ENCODE results near the gene PTH1R.

The PTH1R gene

DNA sequence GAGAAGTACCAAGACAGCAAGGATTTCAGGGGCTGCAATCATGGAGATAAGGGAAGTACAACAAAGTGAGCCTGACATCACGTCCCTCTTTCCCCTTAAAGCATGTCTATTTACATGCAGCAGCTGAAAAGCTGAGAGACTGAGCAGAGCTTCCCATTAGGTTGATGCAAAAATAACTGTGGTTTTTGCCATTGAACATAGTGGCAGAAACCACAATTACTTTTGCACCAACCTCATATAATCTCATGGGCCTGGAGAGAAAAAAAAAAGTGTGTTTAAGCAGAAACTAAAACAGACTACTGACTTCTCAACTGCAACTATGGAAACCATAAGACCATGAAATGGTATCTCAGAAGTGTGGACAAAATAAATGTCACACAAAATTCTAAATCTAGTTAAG lies 50.8 kb downstream of the PTH1R start:
- DNase-seq (ENCODE audit: low spot score): no peak

DNA sequence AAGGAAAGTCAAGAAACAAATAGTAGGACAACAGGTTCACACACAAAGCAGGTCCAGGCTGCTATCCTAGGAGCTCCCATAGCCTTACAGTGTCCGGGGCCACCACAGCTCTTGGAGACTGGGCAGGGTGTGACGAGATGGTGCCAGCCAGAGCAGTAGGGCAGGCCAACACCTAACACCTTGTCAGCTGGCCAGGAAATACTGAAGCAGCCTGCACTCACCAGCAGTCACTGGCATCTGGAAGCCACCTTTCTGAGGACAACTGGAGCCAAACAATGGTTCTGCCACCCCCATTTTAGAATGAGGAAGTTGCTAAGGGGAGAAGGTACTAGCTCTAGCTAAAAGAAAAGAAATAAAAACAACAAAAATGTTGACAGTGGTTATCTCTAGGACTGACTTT lies 51.8 kb downstream of the PTH1R start:
- no peak for DNase-seq (ENCODE audit: low spot score)

DNA sequence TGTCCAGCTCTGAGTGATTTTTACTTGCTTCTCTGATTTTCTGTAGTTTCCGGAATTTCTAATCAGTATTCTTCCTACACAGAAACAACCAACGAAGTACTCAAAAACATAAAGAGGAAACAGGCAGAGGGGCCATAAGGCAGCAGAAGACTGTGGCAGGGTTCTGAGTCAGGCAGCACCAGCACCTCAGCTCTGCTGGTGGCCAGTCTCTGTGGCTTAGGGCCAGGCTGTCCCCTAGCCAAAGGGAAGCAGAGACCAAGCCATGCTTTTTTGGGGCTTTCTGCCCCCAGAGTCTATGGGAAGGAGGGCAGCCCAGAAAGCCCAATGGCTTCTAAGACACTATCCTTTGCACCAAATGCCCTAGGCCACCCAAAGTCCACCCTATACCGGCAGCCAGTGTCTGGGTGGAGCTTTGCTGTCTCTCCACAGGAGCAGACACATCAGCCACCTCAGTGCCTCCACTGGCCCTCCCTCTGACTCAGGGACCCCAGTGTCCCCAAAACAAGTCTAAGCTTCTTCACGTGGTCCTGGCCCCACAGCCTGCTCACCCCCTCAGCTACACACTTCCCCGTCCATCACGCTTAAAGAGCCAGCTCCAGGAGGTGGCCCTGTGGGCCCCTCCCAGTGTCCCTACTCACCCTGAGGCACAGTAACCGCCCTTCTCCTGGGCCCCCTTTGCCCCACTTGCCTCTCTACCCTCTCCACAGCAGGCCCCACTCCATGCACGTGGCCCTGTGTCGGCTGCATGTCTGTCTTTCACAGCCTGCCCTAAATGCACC lies 52.8 kb downstream of the PTH1R start:
- no peak for DNase-seq (ENCODE audit: low spot score)

DNA sequence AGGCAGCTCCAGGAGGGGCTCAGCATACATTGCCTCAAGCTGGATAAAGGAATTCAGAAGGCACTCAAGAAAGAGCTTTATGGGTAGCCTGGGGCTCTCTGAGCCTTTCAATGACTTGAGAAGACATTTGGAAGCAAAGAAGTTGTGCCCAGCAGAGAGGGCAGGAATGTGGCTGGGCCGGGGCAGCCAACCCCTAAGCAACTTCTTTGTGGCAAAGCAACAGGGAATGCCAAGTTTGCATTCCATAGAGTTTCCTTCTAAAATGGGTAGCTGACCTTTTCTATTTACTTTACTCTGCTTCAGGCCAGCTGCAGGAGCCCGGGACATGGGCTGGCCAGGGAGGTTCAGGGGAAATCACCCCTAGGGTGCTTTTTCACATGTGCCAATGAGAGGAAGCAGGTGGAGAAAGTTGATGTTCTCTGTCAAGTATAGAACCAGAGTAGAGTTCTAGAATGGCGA lies 53.5 kb downstream of the PTH1R start:
- DNase-seq (ENCODE audit: low spot score): no peak

DNA sequence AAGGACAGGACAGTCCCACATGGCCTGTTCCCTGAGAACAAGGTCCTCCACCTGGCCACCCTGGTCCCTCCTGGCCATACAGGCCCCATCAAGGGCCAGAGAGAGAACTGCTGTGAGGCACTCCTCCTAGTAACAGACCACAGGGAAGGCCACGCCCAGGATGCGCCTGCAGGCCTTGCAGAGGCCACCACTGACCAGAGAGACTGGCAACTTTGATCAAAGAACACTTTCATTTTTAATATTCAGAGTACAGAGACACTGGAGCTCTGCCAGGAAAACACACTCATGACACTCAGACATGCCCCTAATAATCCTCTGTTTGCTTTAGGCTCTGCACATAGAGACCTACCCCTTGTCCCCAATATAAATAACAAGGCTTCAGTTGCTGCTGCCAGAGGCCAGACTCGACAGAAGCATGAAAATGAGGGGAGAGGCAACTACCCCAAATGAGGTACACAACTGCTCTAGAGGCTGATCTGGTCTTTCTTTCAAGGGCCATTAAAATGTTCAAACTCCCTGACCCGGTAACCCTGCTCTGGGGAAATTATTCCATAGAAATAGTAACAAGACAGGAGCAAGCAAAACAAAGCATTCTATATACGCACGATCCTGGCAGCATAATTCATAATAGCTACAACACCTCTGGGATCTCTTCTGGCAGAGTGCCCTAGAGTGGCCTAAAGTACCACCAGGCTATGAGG lies 54.3 kb downstream of the PTH1R start:
- DNase-seq (ENCODE audit: low spot score): no peak

DNA sequence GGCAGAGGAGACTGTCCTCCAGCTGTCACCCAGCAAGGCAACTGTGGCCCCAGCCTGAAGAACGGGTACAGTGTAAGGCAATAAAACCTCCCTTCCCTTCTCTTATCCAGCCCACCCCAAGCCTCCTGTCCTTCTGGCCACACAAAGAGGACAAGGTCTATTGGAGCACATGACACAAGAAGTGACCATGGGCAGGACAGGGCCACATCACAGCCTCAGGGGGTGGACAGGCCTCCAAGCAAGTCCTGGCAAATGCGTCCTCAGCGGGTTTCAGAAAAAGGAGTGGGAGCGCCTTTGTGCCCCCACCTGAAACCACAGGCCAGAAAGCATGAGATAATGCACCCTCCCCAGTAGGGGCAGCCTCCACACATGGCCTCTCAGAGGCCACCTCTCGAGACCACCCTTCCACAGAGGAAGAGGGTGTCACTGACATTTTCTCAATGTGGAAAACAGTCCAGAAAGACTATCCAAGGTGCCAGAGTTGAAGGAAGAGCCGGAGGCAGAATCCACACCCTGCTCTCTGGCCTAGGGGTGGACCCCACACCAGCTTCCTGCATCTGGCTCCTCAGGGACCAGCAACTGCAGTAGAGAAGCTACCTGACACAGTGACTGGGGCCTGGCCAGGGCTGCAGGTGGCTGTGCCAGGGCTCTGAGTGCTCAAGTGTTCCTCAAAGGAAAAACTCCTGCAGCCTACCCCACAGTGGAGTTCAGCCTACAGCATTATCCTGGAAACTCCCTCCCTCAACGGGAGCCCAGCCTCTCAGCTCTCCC lies 55.1 kb downstream of the PTH1R start:
- DNase-seq (ENCODE audit: low spot score): no peak

DNA sequence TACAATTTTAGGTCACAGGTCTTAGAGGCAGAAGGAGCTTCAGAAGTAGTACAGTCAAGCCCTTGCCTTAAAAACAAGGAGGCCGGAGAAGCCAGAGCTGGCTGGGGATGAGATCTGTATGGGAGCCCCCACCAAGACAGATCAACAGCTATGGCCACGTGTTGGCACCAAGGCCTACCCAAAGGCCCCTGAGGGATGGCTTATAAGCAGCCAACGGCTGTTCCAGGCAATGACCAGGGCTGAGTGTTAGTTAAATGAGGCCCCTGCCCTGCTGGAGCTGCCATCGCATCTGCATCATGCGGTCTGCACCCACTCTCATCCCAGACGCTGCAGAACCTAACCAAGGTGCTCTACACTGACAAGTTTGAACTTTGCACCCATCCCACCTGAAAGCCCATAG lies 55.7 kb downstream of the PTH1R start:
- no peak for DNase-seq (ENCODE audit: low spot score)

DNA sequence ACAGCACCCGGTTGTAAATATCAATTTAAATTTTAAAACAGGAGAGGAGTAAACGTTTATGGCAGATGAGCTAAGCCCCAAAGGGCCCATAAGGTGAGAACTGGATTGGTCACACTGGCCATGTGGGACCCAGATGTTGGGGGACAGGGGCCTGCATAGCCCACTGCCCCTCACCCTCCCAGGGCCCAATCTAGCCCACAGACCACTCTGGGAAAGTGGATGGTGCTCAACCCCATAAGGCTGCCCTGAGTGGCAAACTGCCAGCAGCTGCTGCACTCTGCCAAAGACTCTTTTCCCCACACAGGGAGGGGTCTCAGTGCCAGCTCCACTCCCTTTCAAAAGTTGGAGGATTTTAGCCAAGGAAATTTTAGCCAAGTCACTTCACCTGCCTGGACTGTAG lies 56.6 kb downstream of the PTH1R start:
- no peak for DNase-seq (ENCODE audit: low spot score)

DNA sequence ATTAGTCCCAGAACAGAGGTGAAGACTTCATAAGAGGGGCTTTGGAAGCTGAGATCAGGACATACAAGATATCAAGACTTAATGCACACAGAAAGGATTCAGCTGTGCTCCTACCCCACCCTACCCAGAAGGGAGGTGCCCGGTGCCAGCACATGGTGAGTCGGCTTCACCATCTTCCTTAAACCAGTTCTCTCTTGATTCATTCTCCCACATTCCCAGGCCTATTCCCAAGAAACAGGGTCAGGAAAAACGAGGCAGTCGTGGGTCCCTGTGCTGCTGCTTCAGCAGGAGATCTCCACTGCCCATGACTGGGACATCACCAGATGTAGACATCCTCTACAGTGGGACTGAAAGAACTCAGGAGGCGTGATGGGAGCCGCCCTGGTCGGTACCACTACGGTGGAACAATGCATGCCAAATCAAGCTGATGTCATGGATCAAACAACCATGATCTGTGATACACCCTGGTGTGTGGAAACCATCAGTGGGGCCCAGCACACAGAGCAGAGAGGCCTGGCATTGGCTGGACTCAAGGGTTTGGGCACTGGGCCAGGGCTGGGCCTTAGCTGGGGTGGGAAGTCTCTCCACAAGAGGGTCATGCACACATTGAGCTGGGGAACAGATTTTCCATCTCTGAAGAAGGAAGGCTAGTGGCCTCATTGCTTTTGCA lies 57.1 kb downstream of the PTH1R start:
- DNase-seq (ENCODE audit: low spot score): no peak

DNA sequence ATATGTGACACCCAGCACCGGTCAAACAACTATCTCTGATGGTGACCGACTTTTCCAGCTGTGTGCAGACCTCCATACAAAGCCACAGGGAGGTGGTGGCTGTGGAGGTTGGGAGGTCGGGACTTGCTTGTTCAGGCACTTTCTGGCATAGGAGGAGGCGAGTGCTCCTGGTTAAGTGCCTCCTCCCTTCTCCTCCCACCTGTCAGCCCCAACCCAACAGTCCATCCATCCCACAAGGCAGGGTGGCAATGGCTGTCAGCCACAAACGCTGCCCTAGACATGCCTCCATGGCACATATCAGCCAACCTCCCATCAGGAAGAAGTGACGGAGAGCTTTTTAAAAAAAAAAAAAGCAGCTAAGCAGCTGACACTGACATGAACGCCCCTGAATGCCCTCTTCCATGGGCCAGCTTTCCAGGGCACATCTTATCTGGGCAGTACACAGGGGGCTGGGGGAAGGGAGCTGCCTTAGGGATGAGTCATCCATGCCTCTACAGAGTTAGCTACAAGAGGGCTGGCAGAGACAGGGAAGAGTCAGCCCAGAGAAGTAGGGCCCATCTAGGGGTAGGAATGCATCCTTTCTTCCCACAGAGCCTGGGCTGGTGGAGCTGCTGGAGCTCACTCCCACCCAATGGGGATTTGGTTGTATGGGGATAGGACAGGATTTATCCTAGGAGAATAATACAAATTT lies 57.8 kb downstream of the PTH1R start:
- no peak for DNase-seq (ENCODE audit: low spot score)

DNA sequence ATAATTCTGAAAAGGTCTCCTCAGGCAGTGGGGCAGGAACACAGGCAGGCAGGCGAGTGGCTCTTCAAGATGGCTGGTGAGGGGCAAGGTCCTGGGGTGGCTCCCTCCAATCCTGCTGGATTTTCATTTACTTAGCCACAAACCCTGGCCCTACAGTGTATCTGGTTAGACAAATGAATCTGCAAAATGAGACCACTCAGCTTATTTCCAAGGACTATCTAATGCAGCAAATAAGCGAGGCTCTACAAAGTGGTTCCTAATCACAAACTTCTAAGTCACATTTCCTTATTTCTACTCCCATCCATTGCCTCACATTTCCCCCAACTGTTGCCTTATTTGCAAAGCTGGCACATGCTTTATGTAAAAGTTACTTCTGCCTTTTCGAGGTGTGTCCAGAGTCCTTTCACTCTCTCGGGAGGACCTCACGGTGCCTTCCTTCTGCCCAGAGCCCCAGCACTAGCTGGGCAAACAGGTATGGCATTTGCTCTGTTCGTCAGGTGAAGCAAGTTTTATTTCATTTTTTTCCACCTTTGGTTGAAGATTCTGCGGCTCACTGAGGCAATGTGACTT lies 58.6 kb downstream of the PTH1R start:
- DNase-seq (ENCODE audit: low spot score): no peak

DNA sequence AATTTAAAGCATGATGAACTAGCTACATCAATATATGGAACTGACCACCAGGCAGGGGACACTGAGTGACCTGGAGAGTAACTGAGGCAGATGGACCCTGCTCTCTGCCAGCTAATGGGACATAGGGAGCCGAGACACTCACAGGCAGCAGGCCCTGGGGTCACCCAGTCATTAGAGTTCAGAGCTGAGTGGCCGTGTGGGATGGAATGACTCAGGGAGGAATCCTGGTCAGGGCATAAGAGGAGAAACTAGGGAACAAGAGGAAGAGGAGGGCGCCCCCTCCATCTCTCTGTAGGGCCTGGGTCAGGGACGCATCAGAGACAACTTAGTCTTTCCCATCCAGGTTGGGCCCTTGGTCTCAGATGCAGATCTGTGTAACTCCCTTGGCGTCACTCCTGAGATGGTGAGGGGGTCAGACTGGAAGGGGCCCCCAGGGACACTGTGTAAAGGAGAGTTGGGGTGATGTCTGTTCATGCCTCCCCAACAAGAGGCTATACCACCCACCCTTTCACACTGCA lies 59.3 kb downstream of the PTH1R start:
- no peak for DNase-seq (ENCODE audit: low spot score)

DNA sequence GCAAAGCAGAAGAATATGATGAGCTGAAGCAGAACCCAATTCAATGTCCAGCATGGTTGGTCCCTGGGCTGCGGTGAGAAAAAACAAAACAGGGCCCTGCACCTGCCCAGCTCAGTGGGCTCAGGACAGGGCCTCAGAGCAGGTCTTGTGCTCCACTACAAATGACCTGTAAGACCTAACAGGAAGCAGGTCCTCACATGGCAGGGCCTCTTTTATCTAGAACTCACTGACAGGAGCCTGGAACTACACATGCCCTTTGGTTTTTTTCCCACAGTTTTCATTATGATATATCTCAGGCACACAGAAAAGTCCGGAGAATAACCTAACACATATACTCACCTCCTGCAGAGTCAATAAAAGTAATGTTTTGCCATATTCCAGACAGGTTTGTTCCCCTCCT lies 60.6 kb downstream of the PTH1R start:
- no peak for DNase-seq (ENCODE audit: low spot score)

DNA sequence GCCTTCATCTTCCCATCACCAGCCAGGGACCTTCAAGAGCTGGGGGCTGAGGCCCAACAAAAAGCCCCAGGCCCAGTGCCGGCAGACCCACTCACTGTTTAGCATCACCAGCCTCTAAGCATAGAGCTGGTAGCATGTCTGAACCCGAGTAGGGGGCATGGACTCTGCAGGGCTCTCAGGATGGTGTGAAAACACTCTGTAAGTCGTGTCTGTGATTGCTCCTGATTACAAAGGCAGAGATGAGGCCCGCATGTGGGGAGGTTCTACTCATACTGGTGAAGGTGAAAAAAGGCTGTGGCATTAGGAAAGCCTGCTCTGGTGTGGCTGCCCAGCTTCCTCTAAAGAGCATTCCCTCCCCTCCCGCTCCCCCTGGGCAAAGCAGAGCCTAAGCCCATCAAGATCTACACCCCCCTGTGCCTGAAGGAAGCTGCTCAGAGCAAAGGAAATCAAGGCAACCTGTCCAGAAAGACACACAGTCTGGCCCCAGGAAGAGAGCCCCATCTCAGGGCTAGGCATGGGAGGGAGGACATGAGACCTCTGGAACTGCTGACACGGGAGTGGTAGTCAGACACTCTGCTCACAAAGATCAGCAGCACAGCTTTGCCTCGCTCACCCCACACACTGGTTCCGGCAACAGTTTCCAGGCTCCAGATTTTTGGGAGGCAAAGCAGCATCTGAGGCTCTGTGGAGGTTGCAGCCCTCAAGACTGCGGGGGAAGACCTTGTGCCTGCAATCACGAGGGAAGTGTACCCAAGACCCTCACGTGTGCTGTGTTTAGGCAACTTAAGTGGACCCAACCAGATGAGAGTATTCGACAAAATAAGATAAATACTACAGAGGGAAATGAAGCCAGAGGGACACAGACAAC lies 62.3 kb downstream of the PTH1R start:
- no peak for DNase-seq (ENCODE audit: low spot score)

DNA sequence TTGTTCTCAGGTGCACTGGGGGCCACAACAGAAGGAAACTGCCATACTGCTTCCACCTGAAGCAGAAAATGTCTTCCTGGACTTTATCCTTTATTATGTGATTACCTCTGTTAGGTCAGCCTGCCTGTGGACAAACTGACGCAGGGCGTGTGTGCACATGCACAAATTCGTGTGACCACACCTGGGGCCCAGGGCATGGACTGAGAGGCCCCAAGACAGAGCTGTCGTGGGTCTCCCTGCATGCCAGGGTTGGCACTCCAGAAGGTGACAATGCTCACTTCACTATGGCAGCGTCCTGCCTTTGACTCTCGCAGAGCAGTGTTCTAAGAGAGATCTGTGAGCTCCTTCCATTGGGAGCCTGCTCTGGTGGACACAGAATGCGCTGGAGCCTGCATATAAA lies 64.6 kb downstream of the PTH1R start:
- no peak for DNase-seq (ENCODE audit: low spot score)

DNA sequence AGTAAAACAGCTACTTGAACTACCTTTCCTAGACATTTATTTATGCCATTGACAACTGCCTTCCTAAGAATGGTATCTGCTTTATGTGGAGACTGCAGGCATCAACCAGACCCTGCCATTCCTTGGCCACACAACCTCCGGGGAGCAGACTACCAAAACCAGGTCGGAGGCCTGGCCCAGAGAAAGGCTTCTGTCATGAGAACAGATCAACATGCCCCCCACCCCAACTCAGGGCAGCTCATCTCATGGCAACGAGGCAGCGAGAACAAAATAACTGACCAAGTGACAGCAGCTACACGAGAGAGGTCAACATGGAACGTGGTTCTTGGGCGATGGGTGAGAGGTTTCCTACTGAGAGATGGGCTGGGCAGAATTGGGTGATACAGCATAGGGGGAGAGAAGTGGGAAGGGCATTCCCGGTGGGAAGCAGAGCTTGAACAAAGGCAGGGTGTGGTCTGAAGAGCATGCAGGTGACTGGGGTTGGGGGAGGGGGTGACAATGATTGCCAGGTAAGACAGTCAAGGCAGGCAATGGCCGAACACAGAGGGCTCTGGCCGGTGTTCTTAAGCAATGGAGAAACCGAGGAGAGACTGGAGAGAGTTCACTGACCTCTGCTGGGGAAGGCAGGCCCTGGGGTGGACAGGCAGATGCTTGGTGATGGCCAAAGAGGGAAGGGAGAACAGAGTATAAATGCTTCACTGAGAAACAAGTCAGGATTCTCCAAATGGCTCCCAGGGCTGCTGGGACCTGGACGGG lies 65.1 kb downstream of the PTH1R start:
- no peak for DNase-seq (ENCODE audit: low spot score)

DNA sequence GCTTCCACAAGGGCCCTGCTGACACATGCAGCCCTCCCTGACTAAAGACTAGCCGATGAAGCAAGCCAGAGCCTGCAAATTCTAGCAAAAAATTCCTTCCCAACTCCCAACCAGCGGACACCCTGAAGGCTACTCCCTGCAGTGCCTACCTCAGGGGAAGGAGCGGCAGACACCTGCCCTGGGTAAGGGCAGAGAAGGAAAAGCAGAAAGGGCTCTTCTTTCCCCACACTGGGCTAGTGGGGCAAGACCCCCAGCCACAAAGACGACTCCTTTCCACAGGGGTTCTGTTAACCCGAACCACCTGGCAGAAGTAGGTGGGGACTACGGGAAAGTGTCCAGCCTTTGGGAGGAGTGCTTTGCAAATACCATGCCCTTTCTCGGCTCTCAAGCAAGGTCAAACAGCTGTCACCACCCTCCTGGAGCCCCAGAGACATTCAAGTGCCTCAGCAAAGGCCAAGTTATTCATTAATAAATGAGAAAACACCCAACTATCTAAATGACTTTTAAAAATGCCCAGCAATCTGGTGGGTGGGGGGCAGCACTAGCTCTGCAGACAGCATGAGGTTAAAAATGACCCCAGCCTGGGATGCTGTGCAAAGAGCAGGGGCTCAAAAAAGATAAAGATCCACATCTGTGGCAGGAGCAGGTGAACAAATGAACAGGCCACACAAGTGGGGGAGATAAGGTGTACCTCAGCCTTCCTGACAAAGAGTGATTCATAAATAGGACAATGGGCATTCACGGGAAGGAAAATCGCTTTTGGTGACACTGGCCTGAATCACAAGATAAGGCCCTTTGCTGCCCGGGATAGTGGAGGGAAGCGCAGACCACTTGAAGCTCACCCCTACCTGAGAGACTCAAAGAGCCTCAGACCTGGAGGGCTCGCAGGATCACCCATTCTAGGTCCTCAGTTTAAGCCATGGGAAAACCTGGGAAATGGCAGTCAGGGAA lies 66.0 kb downstream of the PTH1R start:
- no peak for DNase-seq (ENCODE audit: low spot score)

DNA sequence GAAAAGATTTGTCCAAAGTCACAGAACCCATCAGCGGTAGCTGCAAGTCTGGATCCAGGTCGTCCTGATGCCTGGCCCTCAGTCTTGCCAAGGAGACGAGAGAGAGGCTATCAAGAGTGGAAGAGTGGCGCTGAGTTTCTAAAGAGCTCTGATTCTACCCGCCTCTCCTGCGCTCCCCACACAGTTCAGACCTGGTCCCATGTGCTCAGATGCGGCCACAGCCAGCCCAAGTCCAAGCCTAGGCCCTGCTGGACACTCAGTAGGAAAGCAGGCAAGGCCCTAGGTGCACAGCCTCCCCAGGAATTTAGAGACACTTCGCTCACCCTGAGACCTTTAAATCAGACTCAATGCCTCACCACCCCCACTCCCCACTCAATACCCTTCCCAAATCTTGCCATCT lies 66.7 kb downstream of the PTH1R start:
- no peak for DNase-seq (ENCODE audit: low spot score)

Measured in SK-N-DZ (cell line).